Measurements from ENCODE around the gene IL34. TPM values are rescaled to one million over a fixed set of nuclear protein-coding genes. Genes with fewer than 3 reads are reported as not detected.

Gene IL34
- total RNA-seq, 1 experiment from 2014 or later: not detected

DNA sequence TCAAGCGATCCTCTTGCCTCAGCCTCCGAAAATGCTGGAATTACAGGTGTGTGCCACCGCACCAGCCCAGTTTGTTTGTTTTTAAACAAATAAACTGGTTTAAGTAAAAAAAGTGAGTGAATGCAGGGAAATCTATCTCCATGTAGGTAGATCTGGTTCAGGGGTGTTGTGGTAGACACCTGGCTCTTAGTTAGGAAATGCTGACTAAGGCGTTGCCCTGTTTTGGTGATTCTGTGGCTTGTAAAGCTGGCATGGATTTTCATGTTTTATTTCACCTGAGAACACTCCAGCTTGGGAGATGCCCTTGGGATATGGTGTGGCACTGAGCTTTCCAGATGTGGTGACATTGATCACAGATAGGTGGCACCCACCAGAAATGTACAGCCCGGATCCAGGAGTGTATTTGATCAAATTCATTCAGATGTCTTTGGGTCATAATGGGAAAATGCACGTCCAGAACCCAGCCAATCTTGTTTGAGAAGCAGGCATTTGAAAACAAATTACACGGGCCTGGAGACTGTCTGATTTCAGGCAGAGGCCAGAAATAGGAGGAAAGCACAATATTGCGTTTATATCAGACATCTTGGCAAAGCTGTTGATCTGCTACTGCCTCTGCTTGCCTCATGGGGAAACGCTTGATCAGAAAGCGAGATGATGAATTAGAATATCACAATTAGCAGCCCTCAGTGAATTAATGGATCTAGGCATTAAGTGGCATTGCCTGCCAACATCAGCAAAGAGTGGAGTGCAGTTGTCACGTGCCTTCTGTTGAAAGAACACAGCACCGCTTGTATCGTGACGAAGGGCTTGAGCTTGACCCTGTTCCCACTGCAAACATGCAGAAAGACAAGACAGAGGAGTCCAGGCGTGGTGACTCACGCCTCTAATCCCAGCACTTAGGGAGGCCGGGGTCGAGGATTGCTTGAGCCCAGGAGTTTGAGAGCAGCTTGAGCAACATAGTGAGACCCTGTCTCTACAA, 7.3 kb upstream of the IL34 start (continued):
- TF ChIP-seq, protein P1, sequence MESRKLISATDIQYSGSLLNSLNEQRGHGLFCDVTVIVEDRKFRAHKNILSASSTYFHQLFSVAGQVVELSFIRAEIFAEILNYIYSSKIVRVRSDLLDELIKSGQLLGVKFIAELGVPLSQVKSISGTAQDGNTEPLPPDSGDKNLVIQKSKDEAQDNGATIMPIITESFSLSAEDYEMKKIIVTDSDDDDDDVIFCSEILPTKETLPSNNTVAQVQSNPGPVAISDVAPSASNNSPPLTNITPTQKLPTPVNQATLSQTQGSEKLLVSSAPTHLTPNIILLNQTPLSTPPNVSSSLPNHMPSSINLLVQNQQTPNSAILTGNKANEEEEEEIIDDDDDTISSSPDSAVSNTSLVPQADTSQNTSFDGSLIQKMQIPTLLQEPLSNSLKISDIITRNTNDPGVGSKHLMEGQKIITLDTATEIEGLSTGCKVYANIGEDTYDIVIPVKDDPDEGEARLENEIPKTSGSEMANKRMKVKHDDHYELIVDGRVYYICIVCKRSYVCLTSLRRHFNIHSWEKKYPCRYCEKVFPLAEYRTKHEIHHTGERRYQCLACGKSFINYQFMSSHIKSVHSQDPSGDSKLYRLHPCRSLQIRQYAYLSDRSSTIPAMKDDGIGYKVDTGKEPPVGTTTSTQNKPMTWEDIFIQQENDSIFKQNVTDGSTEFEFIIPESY (IDR thresholded peaks at IDR 0.05; ENCODE audit: extremely low read depth, insufficient replicate concordance, low read length): no peak
- TF ChIP-seq CEBPB (IDR thresholded peaks at IDR 0.05; ENCODE audit: low read depth): no peak
- TF ChIP-seq CBX3 (IDR thresholded peaks at IDR 0.05; ENCODE audit: low read depth): no peak
- TF ChIP-seq SRF (IDR thresholded peaks at IDR 0.05; ENCODE audit: low read depth): no peak

- Histone ChIP-seq H2AFZ (ENCODE audit: low read depth, low read length, poor library complexity, severe bottlenecking) (no peak overlapping the region), H3K4me2 (ENCODE audit: low read length) (no peak overlapping the region), H3K9me2 (ENCODE audit: insufficient read depth) (no peaks in the 10 kb centered on the region), H3K79me2 (ENCODE audit: insufficient read depth, low read length) (no peaks in the 10 kb centered on the region), H4K20me1 (ENCODE audit: insufficient read depth) (no peaks in the 10 kb centered on the region), H3K27me3 (ENCODE audit: insufficient read depth, low read length) (no peaks in the 10 kb centered on the region), H3K9ac (ENCODE audit: low read length) (no peak overlapping the region), H3K27ac (ENCODE audit: low read depth, low read length) (no peak overlapping the region), H3K4me1 (ENCODE audit: control insufficient read depth in 1 of 2, insufficient read depth in 2 of 2, low read length in 2 of 2) (no peaks in the 10 kb centered on the region), H3K4me3 (replicated peaks in 1 of 2; ENCODE audit: low read depth in 1 of 2, low read length in 2 of 2) (no peak overlapping the region), H3K36me3 (ENCODE audit: control insufficient read depth in 1 of 2, insufficient read depth in 2 of 2, low read length in 2 of 2) (no peaks in the 10 kb centered on the region), H3K9me3 (ENCODE audit: control insufficient read depth in 1 of 2, insufficient read depth in 1 of 2, low read depth in 1 of 2, low read length in 2 of 2) (no peaks in the 10 kb centered on the region)
- intact Hi-C loops (cut with micrococcal nuclease): no loop called here
- ATAC-seq (no peak), DNase-seq (ENCODE audit: low read depth, low spot score) (no peak)
- POLR2A ChIA-PET: no interaction called here
- RAD21 ChIA-PET (ENCODE audit: low non-redundant PET in 1 of 2, low total read pairs in 2 of 2, uncharacterized antibody in 2 of 2, unreplicated experiment in 2 of 2): no interaction called here
- no TSS peak for BruUV-seq (replicated peaks)
- CTCF ChIA-PET: no interaction called here
- TF ChIP-seq JUND (IDR thresholded peaks at IDR 0.05) (no peak), RAD21 (IDR thresholded peaks at IDR 0.05; ENCODE audit: low read depth) (no peak), POLR2A (IDR thresholded peaks at IDR 0.05; ENCODE audit: borderline replicate concordance, extremely low read depth, insufficient read depth, insufficient read length) (no peak), EGR1 (IDR thresholded peaks at IDR 0.05; ENCODE audit: low read depth) (no peak), TCF7L2 (IDR thresholded peaks at IDR 0.05; ENCODE audit: borderline replicate concordance, extremely low read depth, insufficient read depth, insufficient read length) (no peak), CTCF (IDR thresholded peaks at IDR 0.05 in 2 of 3, conservative IDR thresholded peaks at IDR 0.05 in 1 of 3; ENCODE audit: borderline replicate concordance in 1 of 3, insufficient read depth in 1 of 3, low read depth in 2 of 3, low read length in 2 of 3) (no peak), ZFX (IDR thresholded peaks at IDR 0.05) (no peak), ATF3 (IDR thresholded peaks at IDR 0.05) (no peak), SRF (IDR thresholded peaks at IDR 0.05; ENCODE audit: low read depth) (no peak), YY1 (IDR thresholded peaks at IDR 0.05; ENCODE audit: extremely low read depth, insufficient replicate concordance, low read depth, low read length) (no peak), MAX (IDR thresholded peaks at IDR 0.05) (no peak), FOSL1 (IDR thresholded peaks at IDR 0.05; ENCODE audit: low read depth) (no peak), ZNF274 (IDR thresholded peaks at IDR 0.05; ENCODE audit: low read depth, low read length) (no peak), ELF1 (IDR thresholded peaks at IDR 0.05; ENCODE audit: borderline replicate concordance, low read depth) (no peak), SP1 (IDR thresholded peaks at IDR 0.05; ENCODE audit: low read depth) (no peak), EZH2 (IDR thresholded peaks at IDR 0.05) (no peak)
- TF ChIP-seq, protein P1 (IDR thresholded peaks at IDR 0.05; ENCODE audit: extremely low read depth, insufficient replicate concordance, low read length): no peak
Observed at GRCh38 chr16:70642633-70643032, 3.7 kb upstream of the IL34 start.

Data from HCT116 (cell line).